ENCODE measurements around the gene ISG20L2.

The ISG20L2 gene

DNA sequence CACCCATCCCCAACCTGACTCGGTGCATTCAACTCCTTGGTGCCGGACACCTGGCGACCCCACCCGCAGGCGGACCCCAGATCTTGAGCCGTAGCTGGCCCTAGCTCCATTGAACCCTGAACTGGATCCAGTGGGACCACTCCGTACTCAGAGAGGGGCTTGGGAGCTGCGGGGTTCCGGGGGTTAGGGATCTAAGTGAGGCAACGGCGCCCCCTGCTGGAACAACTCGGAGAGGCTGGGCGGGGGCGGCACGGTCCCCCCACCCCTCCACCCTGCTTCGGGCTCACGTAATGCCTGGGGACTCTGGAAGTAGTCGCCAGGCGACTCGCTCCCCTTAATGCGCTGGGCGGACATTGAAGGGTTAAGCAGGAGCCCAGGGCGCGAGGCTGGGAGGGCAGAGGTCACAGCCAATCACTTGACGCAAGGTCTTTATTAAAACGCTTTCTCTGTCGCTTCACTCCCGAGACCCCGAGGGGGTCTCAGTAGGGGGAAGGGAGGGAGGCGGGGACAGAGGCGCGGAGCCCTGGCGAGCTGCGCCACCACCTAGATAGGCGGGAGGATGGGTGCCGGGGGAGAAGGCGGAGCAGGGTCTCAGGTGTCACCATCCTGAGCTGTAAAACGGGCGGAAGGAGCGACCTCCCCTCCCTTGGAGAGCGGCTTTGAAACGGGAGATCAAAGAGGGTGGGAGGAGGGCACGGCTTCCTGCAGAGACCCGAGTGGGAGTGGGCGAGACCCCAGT, 22.5 kb downstream of the ISG20L2 start:
- H3K9me2 ChIP-seq (replicated peaks; ENCODE audit: control insufficient read depth, low read length), result no peaks in the 10 kb centered on the region
- no peaks in the 10 kb centered on the region for H3F3A ChIP-seq (ENCODE audit: control insufficient read depth, insufficient read depth)
- H3K4me3 ChIP-seq (ENCODE audit: low read length), result peak overlapping the region; percentile 67
- TF ChIP-seq, protein P1, sequence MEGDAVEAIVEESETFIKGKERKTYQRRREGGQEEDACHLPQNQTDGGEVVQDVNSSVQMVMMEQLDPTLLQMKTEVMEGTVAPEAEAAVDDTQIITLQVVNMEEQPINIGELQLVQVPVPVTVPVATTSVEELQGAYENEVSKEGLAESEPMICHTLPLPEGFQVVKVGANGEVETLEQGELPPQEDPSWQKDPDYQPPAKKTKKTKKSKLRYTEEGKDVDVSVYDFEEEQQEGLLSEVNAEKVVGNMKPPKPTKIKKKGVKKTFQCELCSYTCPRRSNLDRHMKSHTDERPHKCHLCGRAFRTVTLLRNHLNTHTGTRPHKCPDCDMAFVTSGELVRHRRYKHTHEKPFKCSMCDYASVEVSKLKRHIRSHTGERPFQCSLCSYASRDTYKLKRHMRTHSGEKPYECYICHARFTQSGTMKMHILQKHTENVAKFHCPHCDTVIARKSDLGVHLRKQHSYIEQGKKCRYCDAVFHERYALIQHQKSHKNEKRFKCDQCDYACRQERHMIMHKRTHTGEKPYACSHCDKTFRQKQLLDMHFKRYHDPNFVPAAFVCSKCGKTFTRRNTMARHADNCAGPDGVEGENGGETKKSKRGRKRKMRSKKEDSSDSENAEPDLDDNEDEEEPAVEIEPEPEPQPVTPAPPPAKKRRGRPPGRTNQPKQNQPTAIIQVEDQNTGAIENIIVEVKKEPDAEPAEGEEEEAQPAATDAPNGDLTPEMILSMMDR (IDR thresholded peaks at IDR 0.05; ENCODE audit: low read depth, low read length, poor library complexity, severe bottlenecking), result peak; percentile 100
- peak; percentile 68; the same call in 1 of the 2 replicates for TF ChIP-seq EZH2phosphoT487 (IDR thresholded peaks at IDR 0.05; ENCODE audit: borderline replicate concordance, low read length)
- H3K4me2 ChIP-seq (ENCODE audit: low read length), result peak overlapping the region; percentile 81
- H3K36me3 ChIP-seq (ENCODE audit: control insufficient read depth, low read length), result no peaks in the 10 kb centered on the region
- peaks cover 59% of the 10 kb centered on the region for H3K27me3 ChIP-seq (ENCODE audit: control insufficient read depth, low read length)
- H3K27ac ChIP-seq (ENCODE audit: low read depth, low read length), result no peak overlapping the region
- no peaks in the 10 kb centered on the region for H3K79me2 ChIP-seq (ENCODE audit: control insufficient read depth, low read length)
- no peaks in the 10 kb centered on the region for H3K9me3 ChIP-seq (ENCODE audit: control insufficient read depth, insufficient read depth, low read length)
- H4K20me1 ChIP-seq (ENCODE audit: control insufficient read depth, insufficient read depth, low read depth, low read length), result 0 out of 2 replicates have a peak, but pooled peaks cover 3% of the 10 kb centered on the region
- H3K4me1 ChIP-seq (ENCODE audit: control insufficient read depth, low read length), result peaks cover 20% of the 10 kb centered on the region

DNA sequence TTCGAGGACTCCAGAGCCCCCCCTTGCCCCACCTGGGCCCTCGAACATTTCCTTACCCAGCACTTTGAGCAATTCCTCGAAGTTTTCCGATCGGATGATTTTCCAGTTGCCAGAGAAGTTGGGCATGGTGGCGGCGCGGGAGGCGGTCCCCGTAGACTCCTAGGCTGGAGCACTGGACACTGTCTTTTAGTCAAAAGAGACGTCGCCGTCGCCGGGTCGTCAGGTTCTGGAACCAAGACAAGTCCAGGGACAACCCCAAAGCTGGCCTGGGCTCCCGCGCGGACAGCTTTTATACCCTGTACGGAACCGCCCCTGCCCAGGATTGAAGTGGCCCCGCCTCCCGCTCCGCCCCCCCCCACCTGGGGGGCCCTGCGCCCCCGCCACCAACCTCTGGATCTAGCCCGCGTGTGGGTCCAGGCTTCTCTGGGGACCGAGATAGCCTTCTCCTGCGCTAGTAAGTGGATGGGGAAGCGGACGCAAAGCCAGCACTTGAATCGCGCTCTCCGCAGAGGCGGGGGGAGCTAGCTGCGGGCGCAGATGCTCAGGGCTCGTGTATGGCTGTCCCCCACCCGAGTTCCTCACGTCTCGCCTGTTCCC, 23.1 kb downstream of the ISG20L2 start, which contains the start of gene CRABP2:
CRABP2 (minus strand) TSS at position 263 of the 597 bp plus-strand sequence; CDS start at position 126, 137 bp downstream.
- H3K9me2 ChIP-seq (replicated peaks; ENCODE audit: control insufficient read depth, low read length), result no peaks in the 10 kb centered on the region
- peak within 1 kb of the TSS; percentile 67 for H3K4me3 ChIP-seq (ENCODE audit: low read length)
- H3K4me2 ChIP-seq (ENCODE audit: low read length), result peak within 1 kb of the TSS; percentile 81
- no peaks in the 10 kb centered on the region for H3K9me3 ChIP-seq (ENCODE audit: control insufficient read depth, insufficient read depth, low read length)
- H3K79me2 ChIP-seq (ENCODE audit: control insufficient read depth, low read length), result no peaks in the 10 kb centered on the region
- peaks cover 61% of the 10 kb centered on the region for H3K27me3 ChIP-seq (ENCODE audit: control insufficient read depth, low read length)
- H3K27ac ChIP-seq (ENCODE audit: low read depth, low read length), result no peak within 1 kb of the TSS
- TF ChIP-seq, protein P1 (IDR thresholded peaks at IDR 0.05; ENCODE audit: low read depth, low read length, poor library complexity, severe bottlenecking), result no peak
- no peak for TF ChIP-seq EZH2phosphoT487 (IDR thresholded peaks at IDR 0.05; ENCODE audit: borderline replicate concordance, low read length)
- peaks cover 20% of the 10 kb centered on the region for H3K4me1 ChIP-seq (ENCODE audit: control insufficient read depth, low read length)
- no peaks in the 10 kb centered on the region for H3F3A ChIP-seq (ENCODE audit: control insufficient read depth, insufficient read depth)
- 0 out of 2 replicates have a peak, but pooled peaks cover 3% of the 10 kb centered on the region for H4K20me1 ChIP-seq (ENCODE audit: control insufficient read depth, insufficient read depth, low read depth, low read length)
- no peaks in the 10 kb centered on the region for H3K36me3 ChIP-seq (ENCODE audit: control insufficient read depth, low read length)

DNA sequence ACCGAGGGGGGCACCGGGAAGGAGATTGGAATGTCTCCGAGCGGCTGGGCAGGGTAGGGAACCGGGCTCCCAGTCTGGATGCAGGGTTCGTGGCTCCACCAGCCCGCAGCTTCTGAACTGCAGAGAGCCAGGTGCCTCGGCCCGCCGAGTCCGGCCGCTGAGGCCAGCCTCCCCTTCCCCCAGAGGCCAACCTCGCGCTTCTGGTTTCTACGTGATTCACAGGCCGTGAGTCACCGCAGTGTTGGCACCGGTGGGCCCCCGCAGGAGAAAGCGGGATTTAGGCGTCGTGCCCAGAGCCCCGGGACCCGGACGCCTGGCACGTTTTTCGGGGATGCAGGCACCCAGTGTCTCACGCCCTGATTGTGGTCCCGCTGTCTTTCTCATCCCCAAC, 23.6 kb downstream of the ISG20L2 start:
- Histone ChIP-seq H3K4me2 (ENCODE audit: low read length) (no peak overlapping the region), H3K4me3 (ENCODE audit: low read length) (no peak overlapping the region), H3K27ac (ENCODE audit: low read depth, low read length) (no peak overlapping the region), H3K4me1 (ENCODE audit: control insufficient read depth, low read length) (peaks cover 20% of the 10 kb centered on the region), H3K9me2 (replicated peaks; ENCODE audit: control insufficient read depth, low read length) (no peaks in the 10 kb centered on the region), H3K79me2 (ENCODE audit: control insufficient read depth, low read length) (no peaks in the 10 kb centered on the region), H3K36me3 (ENCODE audit: control insufficient read depth, low read length) (no peaks in the 10 kb centered on the region), H3F3A (ENCODE audit: control insufficient read depth, insufficient read depth) (no peaks in the 10 kb centered on the region), H3K27me3 (ENCODE audit: control insufficient read depth, low read length) (peaks cover 61% of the 10 kb centered on the region), H4K20me1 (ENCODE audit: control insufficient read depth, insufficient read depth, low read depth, low read length) (0 out of 2 replicates have a peak, but pooled peaks cover under 1% of the 10 kb centered on the region), H3K9me3 (ENCODE audit: control insufficient read depth, insufficient read depth, low read length) (no peaks in the 10 kb centered on the region)
- TF ChIP-seq, protein P1 (IDR thresholded peaks at IDR 0.05; ENCODE audit: low read depth, low read length, poor library complexity, severe bottlenecking), result no peak
- TF ChIP-seq EZH2phosphoT487 (IDR thresholded peaks at IDR 0.05; ENCODE audit: borderline replicate concordance, low read length), result no peak
